Testis (tissue), 3 donors: Measurements from ENCODE around the gene RHOV. TPM values are rescaled to one million over a fixed set of nuclear protein-coding genes. Genes with fewer than 3 reads are reported as not detected.

ENCODE experiments used
- DNase-seq: peaks from one replicate; pipeline ENCODE4 v3.0.0-alpha.2; 2019
- H3K27ac ChIP-seq, 2 donors: fragments of 200-600 bp; sonication (generic); one replicate each; pipeline ENCODE4 v1.5.1; 2019
- H3K27me3 ChIP-seq: fragments of 200-600 bp; sonication (generic); one replicate; pipeline ENCODE4 v1.5.1; 2019
- H3K36me3 ChIP-seq: fragments of 200-600 bp; sonication (generic); one replicate; pipeline ENCODE4 v1.5.1; 2017; ENCODE audit warnings: low read depth; ENCODE audit errors: missing control alignments
- H3K4me1 ChIP-seq: fragments of 200-600 bp; sonication (generic); one replicate; pipeline ENCODE4 v1.5.1; 2019
- H3K4me3 ChIP-seq, 2 donors: fragments of 200-600 bp; sonication (generic); one replicate each; pipeline ENCODE4 v1.5.1; 2017 to 2019
- H3K9me3 ChIP-seq: fragments of 200-600 bp; sonication (generic); one replicate; pipeline ENCODE4 v1.5.1; 2017
- CTCF ChIP-seq, 3 experiments: fragments of 450-650 bp in 2 of 3; fragments of 200-600 bp in 1 of 3; sonication (generic) in 1 of 3; IDR thresholded peaks; one replicate each; pipeline ENCODE4 v1.5.1; 2016 to 2019; ENCODE audit warnings: antibody characterized with exemption in 3 of 3, mild to moderate bottlenecking in 2 of 3, moderate library complexity in 1 of 3
- POLR2A ChIP-seq: fragments of 450-650 bp; IDR thresholded peaks from one replicate; pipeline ENCODE4 v1.6.1; 2017; ENCODE audit warnings: antibody characterized with exemption, mild to moderate bottlenecking, moderate library complexity
- WGBS, 2 donors: methylation state at CpG; one replicate each; pipeline ENCODE4 v1.1.5; 2018; 5-methylcytosine and 5-hydroxymethylcytosine counted together
- intact Hi-C: fragments of 100-400 bp; cut with DNase I; formaldehyde crosslinking; loops from one replicate; pipeline ENCODE4 v1.15.1; 2023; ENCODE audit warnings: low total_unique reads
- polyA plus RNA-seq: library from polyadenylated mRNA; stranded (reverse); fragments of 350-450 nt; fragmentation: Illumina TruSeq; extraction: RNeasy Lipid Tissue Mini Kit (QIAGEN cat#74804); gene quantifications from one replicate; pipeline ENCODE4 v1.2.3, GENCODE V29; 2014; ENCODE audit warnings: low read depth, low replicate concordance; ENCODE audit not compliant: insufficient read depth
- total RNA-seq, 2 donors: library from RNA; depleted of rRNA; stranded (reverse); fragments of >200 nt; gene quantifications; one replicate each; pipeline ENCODE4 v1.2.3, GENCODE V29; 2016

The RHOV gene
- total and polyA plus RNA-seq, 3 donors from 2014 or later: 0.24 to 0.91 (median 0.50) TPM

GRCh38 chr15:40855706-40856234 lies 18.3 kb downstream of the RHOV start:
- H3K27ac ChIP-seq: no peak overlapping the region
- no peak for DNase-seq
- H3K36me3 ChIP-seq: no peaks in the 10 kb centered on the region
- no peaks in the 10 kb centered on the region for H3K4me1 ChIP-seq
- intact Hi-C loops: no loop called here
- H3K9me3 ChIP-seq: no peaks in the 10 kb centered on the region
- WGBS, 2 donors: 83 to 90% methylated on average over 13 of the region's 13 CpGs
- H3K27me3 ChIP-seq: no peaks in the 10 kb centered on the region
- H3K4me3 ChIP-seq: no peak overlapping the region
- TF ChIP-seq CTCF (IDR thresholded peaks at IDR 0.05) (no peak), POLR2A (no peak)

GRCh38 chr15:40854161-40854560 lies 19.9 kb downstream of the RHOV start:
- 72 to 93% methylated on average over 2 to 10 of the region's 10 CpGs for WGBS, 2 donors
- no peak for DNase-seq
- intact Hi-C loops: no loop called here

GRCh38 chr15:40853241-40853890 lies 20.7 kb downstream of the RHOV start:
- Histone ChIP-seq H3K4me3 (no peak overlapping the region), H3K27me3 (no peaks in the 10 kb centered on the region), H3K9me3 (no peaks in the 10 kb centered on the region), H3K4me1 (no peaks in the 10 kb centered on the region), H3K27ac (no peak overlapping the region), H3K36me3 (no peaks in the 10 kb centered on the region)
- WGBS, 2 donors: 85 to 93% methylated on average over 6 to 16 of the region's 16 CpGs
- TF ChIP-seq CTCF (IDR thresholded peaks at IDR 0.05) (no peak), POLR2A (no peak)
- intact Hi-C loops: no loop called here
- no peak for DNase-seq

More at GRCh38 chr15:40854161-40854560, 19.9 kb downstream of the RHOV start:
- Histone ChIP-seq H3K4me3 (no peak overlapping the region), H3K9me3 (no peaks in the 10 kb centered on the region), H3K27ac (no peak overlapping the region), H3K27me3 (no peaks in the 10 kb centered on the region), H3K4me1 (no peaks in the 10 kb centered on the region), H3K36me3 (no peaks in the 10 kb centered on the region)
- TF ChIP-seq CTCF (IDR thresholded peaks at IDR 0.05) (no peak), POLR2A (no peak)

- intact Hi-C loops: no loop called here
- DNase-seq: no peak
- no peaks in the 10 kb centered on the region for H3K4me1 ChIP-seq
- no peak for TF ChIP-seq POLR2A
- TF ChIP-seq CTCF (IDR thresholded peaks at IDR 0.05): no peak
- no peak overlapping the region for H3K4me3 ChIP-seq
- no peaks in the 10 kb centered on the region for H3K9me3 ChIP-seq
- 94 to 96% methylated on average over 5 of the region's 5 CpGs for WGBS, 2 donors
- no peaks in the 10 kb centered on the region for H3K27me3 ChIP-seq
- H3K36me3 ChIP-seq: no peaks in the 10 kb centered on the region
- H3K27ac ChIP-seq: no peak overlapping the region
Observed at GRCh38 chr15:40852529-40852928, 21.5 kb downstream of the RHOV start.
